NCI-H146 (cell line): ENCODE data around the gene SWSAP1.

Source experiments
- DNase-seq: peaks from one replicate; lab custom pipeline; 2025; lab: John Stamatoyannopoulos, UW

SWSAP1 gene

DNA sequence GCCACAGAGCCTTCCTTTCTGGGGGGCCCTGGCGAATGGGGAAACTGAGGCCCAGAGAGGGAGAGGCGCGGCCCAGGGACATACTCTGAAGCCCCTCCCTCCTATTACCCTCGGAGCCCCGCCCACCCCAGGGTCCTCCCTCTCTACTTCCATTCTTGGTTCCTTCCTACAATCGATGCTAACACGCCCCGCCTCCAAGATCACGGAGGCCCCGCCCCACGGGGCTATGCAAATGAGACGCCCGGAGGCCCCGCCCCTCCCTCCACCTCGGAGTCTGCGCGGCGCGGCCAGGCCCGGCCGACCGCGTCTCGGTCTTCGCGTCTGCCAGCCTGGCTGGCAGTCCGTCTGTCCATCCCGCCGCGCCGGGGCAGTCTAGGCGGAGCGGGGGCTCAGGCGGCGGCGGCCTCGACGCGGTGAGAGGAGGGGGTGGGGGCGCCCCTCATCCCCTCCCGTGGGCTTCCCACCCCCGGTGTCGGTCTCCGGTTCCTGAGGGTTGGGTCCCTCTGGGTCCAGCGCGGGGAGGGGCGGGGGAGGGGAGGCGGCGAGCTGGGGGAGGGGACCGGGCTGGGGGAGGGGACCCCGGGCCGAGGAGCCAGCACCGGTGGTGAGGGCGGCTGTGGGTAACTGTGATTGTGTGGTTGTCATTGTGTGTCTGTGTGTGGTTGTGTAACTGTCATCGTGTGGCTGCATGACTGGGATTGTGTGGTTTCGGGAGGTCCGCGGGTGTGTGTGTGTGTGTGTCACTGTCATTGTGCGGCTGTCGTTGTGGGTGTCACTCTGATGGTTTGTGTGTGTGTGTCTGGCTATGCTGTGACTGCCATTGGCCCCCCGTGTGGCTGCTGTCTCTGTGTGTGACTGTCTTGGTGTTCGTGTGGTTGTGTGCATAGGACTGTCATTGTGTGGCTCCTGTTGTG is 19.0 kb upstream of the SWSAP1 start, which contains the start of gene PLPPR2:
TSS of gene PLPPR2 (plus strand) at position 273 of the 914 bp plus-strand sequence. CDS start 2,242 bp downstream, outside the sequence.
- DNase-seq, result peak; percentile 96

DNA sequence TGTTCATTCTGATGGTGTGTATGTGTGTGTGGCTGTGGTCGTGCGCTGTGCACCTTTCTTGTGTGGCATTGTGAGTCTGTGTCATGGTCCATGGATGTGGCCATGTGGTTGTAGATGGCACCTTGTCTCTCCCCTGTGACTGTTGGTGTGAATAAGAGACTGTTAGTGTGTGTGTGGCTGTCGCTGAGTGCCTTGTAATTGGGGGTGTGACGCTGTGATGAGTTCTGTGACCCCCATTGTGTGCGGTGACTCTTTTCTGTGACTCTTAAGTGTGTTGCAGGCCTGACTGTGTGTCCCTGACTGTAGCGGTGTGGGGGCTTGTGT is 18.4 kb upstream of the SWSAP1 start:
- DNase-seq, result no peak

DNA sequence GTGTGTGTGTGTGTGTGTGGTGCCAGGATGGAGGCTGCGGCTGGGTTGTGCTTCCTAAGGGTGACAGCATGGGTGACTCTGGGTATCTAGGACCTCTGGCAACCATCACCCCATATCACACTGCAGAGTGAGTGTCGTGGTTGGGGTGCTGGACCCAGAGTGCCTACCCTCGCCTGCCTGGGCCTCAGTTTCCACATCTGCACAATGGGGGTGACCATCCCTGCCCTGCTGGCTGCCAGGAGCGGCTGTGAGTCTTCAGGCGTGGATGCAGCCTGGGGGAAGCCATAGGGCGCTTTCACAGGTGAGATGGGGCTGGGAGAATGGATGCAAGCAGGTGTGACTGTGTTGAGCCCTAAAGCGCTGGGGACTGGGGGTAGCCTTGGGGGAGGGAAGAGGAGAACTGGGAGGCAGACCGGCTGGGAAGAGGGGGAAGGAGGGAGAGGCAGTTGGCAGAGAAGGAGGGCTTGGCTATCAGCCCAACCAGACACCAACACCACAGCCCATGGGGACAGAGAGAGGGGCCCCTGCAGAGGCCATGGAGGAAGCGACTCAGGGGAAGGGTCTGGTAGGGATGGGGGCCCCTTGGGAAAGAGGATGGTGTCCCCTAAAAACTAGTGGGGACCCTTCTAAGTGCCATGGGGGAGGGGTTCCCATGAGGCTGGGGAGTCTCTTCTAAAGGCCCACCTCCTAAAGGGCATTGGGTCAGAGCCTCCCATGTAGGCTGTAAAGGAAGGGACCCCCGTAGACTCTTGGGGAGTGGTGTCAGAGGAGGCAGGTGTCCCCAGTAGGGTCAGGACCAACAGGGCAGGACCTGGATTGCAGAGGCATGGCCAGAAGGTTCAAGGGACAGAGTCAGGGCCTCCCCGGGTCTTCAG is 17.6 kb upstream of the SWSAP1 start:
- DNase-seq, result no peak

DNA sequence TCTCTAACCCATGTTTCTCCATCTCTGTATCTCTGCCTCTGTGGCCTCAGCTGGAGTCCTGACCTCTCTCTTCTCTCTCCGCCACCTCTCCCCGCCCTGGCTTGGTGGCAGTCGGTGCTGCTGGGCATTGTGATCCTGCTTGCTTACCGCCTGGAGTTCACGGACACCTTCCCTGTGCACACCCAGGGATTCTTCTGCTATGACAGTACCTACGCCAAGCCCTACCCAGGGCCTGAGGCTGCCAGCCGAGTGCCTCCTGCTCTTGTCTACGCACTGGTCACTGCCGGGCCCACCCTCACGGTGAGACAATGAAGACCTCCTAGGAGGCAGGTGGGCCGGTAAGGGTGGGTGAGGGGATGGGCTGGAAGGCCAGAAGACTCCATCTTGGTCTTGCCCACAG is 15.0 kb upstream of the SWSAP1 start:
- no peak for DNase-seq

DNA sequence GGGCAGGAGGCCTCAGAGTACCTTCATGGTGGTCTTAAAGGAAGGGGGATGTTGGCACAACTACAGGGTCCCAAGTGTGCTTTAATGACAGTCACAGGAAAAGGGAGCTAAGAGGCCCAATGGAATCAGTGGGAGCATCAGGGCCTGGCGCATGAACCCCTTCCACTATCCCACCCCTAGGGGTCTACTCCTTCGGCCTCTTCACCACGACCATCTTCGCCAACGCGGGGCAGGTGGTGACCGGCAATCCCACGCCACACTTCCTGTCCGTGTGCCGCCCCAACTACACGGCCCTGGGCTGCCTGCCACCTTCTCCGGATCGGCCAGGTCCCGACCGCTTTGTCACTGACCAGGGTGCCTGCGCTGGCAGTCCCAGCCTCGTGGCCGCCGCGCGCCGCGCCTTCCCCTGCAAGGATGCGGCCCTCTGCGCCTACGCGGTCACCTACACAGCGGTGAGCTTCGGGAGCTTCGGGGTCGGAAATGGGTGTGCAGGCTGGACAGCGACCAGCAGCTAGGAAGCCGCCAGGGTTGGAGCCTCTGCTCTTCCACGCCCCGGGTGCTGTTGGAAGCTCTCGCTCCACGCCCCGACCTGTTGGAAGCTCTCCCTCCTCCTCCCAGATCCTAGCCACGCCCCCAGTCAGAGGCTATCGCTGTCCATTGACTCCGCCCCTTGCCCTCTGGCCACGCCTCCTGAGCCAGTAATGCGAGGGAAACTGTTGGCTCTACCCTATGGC is 13.3 kb upstream of the SWSAP1 start:
- no peak for DNase-seq

DNA sequence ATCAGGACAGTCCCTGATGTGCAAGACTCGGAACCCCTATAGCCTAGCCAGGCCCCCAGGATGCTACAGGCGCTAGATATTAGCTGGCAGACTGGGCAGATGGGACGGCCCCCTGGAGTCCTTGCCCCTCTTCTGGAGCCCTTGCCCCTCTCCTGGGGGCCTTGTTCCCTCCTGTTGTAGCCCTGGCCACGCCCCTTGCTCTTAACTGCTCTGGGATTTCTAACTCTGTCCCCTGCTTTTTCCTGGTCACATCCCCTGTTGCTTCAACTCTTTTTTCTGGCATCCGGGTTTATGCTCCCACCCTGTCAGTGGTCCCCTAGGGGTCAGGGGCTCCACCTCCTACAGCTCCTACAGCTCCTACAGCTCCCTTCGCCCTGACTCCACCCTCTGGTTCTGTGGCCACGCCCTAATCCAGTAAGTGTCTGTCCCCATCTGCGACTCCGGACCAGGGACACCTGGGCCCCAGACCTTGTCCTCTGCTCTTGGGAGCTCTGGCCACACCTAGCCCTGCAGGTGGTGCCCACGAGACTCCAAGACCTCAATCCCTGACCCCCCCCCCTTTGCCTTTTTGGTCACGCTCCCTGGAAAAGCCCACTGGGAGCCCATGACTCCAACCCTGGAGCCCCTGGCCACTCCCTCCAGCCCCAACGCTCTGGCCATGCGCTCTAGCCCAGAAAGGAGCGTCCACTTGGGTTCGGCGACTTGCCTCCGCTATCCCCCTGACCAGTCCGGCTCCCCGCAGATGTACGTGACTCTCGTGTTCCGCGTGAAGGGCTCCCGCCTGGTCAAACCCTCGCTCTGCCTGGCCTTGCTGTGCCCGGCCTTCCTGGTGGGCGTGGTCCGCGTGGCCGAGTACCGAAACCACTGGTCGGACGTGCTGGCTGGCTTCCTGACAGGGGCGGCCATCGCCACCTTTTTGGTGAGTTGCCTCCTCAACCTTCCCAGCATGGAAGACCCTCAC is 12.4 kb upstream of the SWSAP1 start:
- DNase-seq, result no peak

DNA sequence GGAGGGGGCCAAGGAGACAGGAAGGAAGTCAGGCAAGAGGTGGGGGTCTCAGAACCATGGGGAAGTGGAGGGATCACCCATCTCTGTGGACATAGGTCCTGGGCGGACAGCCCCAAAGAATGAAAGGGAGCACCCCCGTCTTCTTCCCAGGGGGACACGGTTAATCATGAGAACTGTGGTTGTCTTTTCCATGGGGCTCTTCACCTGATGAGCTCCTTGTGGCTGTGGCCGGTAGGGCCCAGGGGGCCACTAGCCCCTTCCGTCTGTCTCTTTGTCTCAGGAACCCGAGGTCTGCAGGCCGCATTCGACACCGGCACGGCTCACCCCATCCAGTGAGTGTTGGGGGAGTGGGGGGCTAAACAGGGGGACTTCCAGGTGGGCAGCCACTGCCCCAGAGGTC is 10.6 kb upstream of the SWSAP1 start:
- no peak for DNase-seq

DNA sequence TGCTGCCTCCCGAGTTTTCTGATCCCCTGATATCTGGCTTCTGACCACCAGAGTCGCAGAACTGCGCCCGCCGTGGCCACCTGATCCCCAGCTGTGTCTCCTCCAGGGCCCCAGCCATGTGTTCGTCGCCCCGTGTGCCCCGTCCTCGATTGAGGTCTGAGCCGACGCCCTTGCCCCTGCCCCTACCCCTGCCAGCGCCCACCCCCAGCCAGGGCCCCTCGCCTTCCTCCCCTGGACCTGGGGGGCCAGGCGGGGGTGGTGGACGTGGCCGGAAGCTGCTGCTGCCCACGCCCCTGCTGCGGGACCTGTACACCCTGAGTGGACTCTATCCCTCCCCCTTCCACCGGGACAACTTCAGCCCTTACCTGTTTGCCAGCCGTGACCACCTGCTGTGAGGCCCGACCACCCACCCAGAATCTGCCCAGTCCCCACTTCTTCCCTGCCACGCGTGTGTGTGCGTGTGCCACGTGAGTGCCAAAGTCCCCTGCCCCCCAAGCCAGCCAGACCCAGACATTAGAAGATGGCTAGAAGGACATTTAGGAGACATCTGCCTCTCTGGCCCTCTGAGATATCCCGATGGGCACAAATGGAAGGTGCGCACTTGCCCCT is 10.1 kb upstream of the SWSAP1 start:
- no peak for DNase-seq

DNA sequence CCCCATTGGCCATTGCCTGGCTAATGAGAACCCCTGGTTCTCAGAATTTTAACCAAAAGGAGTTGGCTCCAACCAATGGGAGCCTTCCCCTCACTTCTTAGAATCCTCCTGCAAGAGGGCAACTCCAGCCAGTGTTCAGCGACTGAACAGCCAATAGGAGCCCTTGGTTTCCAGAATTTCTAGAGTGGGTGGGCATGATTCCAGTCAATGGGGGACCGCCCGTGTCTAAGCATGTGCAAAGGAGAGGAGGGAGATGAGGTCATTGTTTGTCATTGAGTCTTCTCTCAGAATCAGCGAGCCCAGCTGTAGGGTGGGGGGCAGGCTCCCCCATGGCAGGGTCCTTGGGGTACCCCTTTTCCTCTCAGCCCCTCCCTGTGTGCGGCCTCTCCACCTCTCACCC is 9.5 kb upstream of the SWSAP1 start:
- no peak for DNase-seq

DNA sequence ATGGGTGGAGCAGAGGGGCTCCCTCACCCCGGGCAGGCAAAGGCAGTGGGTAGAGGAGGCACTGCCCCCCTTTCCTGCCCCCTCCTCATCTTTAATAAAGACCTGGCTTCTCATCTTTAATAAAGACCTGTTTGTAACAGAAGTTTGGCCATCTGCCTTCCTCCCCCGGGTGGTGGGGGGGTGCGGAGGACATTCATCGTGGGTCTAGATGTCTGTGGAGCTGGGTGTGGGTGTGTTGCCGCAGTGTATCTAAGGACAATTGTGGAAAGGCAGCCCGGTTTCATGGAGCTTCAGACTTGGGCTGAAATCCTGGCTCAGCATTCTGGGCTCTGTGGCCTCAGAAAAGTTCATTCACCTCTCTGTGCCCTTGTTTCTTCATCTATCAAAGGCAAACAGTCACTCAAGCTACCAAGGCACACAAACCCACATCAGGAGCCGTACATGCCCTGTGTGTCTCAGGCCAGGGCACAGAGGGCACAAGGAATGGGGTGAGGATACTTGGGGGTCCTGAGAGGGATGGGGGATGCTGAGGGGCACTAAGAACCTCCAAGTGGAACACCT is 8.8 kb upstream of the SWSAP1 start:
- no peak for DNase-seq

DNA sequence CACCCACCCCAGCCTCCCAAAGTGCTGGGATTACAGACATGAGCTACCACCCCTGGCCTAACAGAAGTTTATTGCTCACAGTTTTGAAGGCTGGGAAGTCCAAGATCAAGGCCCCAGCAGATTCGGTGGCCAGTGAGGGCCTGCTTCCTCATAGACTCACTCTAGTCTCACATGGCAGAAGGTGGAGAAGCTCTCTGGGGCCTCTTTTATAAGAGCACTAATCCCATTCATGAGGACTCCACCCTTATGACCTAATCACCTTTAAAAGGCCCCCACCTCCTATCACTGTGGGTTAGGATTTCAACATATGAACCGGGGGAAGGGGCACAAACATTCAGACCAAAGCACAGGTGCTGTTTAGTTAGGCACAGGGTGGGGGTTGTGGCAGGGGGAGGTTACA is 6.9 kb upstream of the SWSAP1 start:
- DNase-seq, result no peak

DNA sequence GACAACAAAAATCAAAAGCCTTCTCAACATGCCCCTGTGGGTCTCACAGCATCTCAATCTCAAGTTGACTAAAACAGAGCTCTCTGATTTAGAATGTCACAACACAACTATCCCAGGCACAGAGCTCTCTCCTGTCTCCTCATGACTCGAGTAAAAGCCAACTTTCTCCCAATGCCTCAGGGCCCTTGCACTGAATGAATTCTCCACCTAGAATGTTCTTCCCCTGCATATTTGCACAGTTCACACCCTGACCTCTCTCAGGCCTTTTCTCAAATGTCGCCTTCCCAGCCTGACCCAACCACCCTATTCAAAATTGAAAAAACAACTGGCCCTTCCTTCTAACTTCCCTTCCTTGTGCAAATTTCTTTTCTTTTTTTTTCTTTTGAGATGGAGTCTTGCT is 3.7 kb upstream of the SWSAP1 start:
- no peak for DNase-seq

DNA sequence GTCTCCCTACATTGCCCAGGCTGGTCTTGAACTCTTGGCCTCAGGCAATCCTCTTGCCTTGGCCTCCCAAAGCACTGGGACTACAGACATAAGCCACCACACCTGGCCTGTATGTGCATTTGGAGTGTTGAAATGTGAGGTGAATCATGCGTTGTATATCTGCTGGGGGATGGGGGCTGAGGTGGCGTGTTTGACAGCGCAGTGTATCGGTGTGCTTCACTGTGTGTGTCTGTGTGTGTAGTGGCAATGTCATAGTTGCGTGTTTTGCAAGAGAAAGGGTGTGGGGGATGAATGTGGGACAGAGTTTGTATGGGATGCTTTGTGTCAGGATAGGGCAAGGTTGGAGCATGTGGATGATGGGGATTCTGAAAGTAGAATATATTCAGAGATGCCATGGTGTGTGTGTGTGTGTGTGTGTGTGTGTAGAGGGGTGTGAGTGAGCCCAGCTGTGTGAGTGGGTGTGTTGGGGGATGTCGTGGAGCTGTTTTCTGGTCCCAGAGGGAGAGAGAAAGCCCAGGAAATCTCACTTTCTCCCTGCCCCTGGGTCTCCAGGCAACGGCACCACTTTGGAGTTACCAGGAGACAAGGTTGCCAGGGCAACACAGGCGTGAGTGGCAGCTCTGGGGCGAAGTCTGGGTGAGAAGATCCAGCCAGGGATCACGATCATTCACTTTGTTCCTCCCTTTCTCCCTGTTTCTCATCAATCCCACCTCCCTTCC is 1.1 kb upstream of the SWSAP1 start:
- peak; percentile 94 for DNase-seq

DNA sequence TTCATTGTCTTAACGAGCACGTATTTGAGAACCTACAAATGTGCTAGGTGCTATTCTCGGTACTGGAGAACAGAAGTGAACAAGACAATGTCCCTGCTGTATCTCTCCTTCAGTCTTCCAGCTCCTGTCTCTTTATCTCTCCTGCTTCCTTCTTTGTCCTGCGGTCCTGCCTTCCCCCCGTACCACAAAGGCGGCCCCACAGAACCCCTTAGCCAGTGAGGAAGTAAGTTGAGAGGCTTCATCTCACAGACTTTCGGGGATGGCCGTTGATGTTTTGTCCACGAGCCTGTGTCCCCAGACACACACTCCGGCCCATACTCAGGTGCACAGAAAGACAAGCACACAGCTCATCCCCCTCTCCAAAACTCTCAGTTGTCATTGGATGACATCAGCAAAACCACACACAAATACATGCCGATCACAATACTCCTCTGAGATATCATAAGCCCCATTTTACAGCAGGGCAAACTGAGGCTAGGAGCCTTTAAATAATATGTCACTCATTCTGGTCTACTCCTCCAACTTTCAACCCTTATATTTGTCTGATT is 507 bp upstream of the SWSAP1 start:
- no peak for DNase-seq

DNA sequence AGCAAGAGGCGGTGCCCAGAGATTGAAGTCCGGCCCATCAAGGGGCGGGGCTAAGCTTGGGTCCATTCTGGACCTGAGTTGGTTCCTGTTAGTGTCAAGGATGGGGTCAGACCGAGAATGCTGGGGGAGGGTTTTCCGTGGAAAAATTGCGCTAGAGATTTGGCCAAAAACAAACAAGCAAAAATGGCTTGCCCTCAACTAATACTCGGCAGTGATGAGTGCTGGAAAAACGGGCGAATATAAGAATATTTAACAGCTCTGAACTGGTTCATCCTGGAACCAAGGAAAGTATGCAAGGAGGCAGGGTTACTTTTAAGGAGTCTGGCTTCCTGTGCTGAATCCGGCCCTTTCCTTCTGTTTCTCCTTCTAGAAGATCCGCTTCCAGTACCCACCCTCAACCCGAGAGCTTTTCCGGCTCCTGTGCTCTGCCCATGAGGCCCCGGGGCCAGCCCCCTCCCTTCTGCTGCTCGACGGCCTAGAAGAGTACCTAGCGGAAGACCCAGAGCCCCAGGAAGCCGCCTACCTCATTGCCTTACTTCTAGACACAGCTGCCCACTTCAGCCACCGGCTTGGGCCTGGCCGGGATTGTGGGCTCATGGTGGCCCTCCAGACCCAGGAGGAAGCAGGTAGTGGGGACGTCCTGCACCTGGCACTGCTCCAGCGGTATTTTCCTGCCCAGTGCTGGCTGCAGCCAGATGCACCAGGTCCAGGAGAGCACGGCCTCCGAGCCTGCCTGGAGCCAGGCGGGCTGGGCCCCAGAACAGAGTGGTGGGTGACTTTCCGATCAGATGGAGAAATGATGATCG is 880 bp downstream of the SWSAP1 start:
- DNase-seq, result peak; percentile 71

DNA sequence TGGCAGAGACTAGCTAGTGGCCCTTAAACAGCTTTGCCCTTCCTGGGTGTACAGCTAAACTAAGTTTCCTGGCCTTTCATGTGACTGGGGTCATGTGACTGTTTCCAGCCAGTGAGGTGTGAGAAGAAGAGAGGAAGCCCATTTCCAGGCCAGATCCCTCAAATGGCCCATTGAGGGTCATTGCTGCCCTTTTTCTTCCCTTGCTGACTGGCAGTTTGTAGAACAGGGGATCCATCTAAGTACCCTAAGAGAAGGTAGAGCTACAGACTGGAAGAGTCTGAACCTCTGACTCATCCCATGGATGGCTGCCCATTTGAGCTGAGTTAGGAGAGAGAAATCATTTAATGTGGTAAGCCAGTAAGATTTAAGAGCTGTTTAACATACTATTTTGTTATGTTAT is 2.8 kb downstream of the SWSAP1 start:
- no peak for DNase-seq

DNA sequence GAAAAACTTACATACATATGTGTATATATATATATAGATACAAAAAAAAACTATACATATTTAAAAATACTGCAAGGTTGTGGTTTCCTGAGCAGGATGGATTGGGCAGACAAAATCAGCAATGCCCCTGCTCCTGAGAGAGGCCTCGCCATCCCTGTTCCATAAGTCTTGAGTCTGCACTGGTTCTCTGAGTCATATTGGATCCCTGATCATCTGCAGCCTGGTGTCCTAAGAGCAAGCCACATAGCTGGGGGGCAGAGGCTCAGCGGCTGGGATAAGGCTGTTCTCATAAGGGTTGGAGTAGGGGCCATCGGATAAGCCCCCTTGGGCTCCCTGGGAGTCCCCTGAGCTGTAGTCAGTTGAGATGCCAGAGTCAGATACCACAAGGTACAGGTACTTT is 3.3 kb downstream of the SWSAP1 start:
- DNase-seq, result no peak

DNA sequence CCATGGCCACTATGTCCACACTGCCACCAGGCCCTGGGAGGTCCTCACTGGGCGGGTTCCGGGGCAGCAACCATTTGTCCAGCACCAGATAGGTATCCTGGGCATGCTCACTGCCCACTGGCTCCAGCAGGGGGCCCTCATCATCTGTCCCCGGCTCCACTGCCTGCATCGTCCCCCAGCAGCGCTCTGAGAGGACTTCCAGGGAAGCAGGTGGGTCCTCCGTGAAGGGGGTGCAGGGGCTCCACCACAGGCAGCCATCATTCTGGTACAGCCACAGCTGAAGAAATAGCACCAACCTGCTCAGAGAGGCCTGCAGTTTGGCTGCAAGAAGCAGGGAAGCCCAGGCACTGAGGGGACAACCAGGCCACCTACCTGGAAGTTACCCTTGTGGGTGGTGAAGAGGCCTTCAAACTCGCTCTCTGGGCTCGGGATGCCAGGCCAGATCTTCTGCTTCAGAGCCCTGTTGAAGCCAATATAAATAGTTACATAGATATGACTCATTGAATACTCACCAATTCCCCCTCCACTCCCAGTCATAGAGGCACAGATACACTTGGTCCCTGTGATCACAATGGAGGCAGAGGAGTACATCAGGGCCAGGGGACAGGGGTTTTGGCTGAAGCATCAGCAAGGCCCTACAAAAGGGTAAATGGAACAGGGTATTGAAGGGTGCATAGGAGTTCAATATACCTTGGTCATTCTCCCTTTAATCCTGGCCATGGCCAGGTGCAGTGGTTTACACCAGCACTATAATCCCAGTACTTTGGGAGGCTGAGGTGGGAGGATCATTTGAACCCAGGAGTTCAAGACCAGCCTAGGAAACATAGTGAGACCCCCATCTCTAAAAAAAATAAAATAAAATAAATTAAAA is 4.1 kb downstream of the SWSAP1 start:
- DNase-seq, result peak; percentile 49
